AG10803 (cell line): ENCODE results near the gene TXNDC16.
A peak's percentile ranks its signal among the peaks of the same experiment; 100 is the strongest.

Experiments
- DNase-seq: peaks from one replicate; pipeline ENCODE4 v3.0.0; 2010; ENCODE audit warnings: low read depth
- H3K4me3 ChIP-seq: 2 replicates; pipeline ENCODE4 v1.5.1; 2011; ENCODE audit warnings: mild to moderate bottlenecking, low read length, control low read depth
- TF ChIP-seq, protein P1 (sequence below): conservative IDR thresholded peaks from 2 replicates; pipeline ENCODE4 v1.5.1; 2011; ENCODE audit warnings: mild to moderate bottlenecking, low read length, control low read depth, inconsistent platforms

Gene TXNDC16

DNA sequence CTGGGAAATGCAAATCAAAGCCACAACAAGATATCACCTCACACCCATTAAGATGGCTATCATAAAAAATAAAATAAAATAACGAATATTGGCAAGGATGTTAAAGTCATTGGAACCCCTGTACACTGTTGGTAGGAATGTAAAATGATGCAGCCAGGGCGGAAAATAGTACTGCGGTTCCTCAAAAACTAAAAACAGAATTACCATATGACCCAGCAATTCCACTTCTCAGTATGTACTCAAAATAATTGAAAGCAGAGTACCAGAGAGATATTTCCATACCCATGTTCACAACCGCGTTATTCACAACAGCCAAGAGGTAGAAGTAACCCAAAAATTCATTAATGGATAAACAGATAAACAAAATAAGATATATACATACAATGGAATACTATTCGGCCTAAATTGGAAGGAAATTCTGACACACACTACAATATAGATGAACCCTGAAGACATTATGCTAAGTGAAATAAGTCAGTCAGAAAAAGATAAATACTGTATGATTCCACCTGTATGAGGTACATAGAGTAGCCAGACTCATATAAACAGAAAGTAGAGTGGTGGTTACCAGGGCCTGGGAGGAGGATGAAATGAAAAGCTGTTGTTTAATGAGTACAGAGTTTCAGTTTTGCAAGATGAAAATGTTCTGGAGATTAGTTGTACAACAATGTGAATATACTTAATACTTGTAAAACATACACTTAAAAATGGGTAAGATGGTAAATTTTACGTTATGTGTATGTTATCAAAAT, 84.6 kb downstream of the TXNDC16 start:
- no peak overlapping the region for H3K4me3 ChIP-seq
- DNase-seq = no peak
- TF ChIP-seq, protein P1, sequence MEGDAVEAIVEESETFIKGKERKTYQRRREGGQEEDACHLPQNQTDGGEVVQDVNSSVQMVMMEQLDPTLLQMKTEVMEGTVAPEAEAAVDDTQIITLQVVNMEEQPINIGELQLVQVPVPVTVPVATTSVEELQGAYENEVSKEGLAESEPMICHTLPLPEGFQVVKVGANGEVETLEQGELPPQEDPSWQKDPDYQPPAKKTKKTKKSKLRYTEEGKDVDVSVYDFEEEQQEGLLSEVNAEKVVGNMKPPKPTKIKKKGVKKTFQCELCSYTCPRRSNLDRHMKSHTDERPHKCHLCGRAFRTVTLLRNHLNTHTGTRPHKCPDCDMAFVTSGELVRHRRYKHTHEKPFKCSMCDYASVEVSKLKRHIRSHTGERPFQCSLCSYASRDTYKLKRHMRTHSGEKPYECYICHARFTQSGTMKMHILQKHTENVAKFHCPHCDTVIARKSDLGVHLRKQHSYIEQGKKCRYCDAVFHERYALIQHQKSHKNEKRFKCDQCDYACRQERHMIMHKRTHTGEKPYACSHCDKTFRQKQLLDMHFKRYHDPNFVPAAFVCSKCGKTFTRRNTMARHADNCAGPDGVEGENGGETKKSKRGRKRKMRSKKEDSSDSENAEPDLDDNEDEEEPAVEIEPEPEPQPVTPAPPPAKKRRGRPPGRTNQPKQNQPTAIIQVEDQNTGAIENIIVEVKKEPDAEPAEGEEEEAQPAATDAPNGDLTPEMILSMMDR = no peak

DNA sequence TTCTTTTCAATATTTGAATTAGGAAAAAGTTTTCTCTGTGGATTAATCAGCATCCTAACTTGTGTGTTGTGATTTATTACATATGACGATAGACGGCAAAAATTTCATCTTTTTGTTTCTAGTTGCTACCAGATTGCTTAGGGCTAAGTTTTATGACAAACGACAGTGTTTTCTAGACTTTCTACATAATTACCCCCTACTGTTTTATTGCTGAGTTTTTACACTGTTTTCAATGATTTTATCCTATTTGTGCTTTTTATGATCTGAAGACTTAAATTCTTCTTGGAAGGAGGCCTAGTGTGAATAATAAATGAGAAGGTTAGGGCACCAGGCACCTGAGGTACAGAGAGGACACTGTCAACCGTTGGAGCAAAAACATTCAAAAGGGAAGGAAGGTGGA, 88.1 kb downstream of the TXNDC16 start:
- TF ChIP-seq, protein P1 = no peak
- H3K4me3 ChIP-seq = no peak overlapping the region
- DNase-seq = no peak

DNA sequence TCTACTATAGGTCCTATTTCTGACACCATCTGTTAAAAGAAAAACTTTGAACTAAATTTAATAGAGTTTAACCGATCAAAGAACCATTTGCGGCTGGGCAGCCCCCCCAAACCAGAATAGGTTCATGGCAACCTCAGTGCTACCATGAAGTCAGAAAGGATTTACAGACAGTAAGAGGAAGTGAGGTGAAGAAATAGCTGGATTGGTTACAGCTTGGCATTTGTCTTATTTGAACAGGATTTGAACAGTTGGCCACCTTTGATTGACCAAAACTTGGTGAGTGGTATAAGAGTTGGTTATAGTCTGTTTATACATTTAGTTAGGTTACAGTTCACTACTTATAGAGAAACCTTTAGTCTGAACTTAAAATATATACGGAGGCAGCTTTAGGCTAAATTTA, 88.9 kb downstream of the TXNDC16 start:
- TF ChIP-seq, protein P1 = no peak
- no peak overlapping the region for H3K4me3 ChIP-seq
- no peak for DNase-seq

DNA sequence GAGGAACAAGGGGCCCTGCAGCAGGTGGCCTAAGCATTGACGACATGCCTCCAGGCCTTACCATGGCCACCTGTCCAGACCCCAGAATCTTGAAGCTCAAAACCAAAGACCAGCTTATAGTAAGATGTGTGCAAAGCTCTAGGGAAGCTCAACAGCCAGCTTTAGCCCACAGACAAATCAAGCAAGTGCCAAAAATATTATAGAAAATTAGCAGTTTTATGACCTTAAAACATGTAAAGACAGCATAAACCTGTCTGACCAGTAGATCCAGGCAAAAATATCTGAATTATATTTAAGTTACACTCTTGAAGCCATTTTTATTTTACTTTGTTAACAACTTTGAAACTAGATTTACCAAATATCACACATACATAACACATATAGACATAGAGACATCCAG, 90.6 kb downstream of the TXNDC16 start:
- H3K4me3 ChIP-seq = no peak overlapping the region
- TF ChIP-seq, protein P1 = no peak
- DNase-seq = no peak

DNA sequence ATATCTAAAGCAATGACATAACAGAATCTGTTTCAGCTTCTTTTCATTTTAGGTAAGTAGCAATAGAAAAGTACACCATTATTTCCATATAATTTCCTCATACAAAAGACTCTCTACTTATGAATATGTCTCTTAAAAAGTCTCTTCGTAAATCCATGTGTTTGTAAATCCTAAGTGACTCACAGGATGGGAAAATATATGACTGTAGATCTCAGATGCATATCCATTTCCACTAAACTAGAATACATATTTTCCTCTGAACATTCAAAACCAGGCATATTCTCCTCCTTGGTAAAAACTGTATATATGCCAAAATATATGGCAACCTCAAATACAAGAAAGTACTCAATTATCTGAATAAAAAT, 93.6 kb downstream of the TXNDC16 start:
- no peak overlapping the region for H3K4me3 ChIP-seq
- TF ChIP-seq, protein P1 = no peak
- no peak for DNase-seq

DNA sequence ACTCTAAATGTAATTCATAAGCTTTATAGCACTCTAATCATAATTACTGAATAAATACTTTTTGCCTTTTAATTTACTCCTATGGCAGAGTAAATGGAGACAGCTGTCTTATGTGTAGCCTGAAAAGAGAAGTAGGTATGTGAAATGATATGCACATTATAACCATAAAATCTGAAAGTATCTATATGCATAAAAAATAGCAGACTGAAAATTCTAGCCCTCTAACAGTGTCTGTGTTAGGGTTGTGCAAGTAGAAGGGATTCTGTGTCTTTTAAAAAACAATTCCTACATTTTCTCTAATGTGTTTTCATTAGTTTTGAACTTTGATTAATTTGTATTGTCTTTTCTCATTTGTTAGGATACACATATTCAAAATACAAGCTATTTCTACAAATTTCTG, 94.9 kb downstream of the TXNDC16 start:
- TF ChIP-seq, protein P1 = no peak
- H3K4me3 ChIP-seq = no peak overlapping the region

DNA sequence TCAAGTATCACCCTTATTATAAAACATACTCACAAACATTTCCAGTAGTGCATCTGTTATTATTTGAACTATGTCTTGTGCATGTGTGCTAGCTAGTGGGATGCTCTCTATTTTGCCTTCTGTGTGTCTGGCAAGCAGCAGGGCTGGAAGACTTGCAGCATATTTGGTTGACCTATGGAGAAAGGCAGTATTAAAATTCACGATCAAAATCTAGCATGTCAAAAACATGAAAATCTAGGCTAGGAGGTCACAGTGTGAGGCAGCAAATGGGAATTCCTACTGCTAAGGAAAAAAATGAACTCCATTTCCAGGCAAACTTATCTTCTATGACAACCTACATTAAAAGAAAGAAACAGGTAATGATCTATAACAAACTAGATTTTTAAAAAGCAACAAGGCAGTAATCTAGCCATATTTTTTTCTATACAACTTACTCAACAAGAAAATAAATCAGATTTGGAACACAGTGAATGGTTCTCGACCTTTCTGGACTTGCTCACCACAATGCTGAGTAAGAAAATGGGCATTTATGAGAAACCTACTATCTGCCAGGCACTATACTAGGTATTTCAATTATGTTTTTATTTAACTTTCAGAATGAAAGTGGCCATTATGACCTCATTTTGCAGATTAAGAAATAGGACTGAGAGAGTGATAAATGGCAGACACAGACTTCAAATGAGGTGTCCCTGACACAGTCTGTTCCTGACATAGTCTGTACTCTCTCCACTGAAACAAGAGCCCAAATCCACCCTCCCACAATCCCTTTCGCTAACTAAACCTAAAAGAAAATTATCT, 96.8 kb downstream of the TXNDC16 start:
- TF ChIP-seq, protein P1 = no peak
- DNase-seq = peak; percentile 71
- H3K4me3 ChIP-seq = no peak overlapping the region

More for the DNA sequence above, 94.9 kb downstream of the TXNDC16 start:
- no peak for DNase-seq
